NCI-H146 treated with DMSO at 0.1 percent for 48 hours (cell line): ENCODE measurements around the gene GOLGA6L10.
"Not testable (repeated sequence)": the region's sequence is repeated elsewhere in the genome, so short reads cannot be mapped to it uniquely, and the experiment has no call there.

Experiments
- DNase-seq: peaks from one replicate; lab custom pipeline; 2025; ENCODE audit not compliant: unreplicated experiment; lab: John Stamatoyannopoulos, UW

Gene GOLGA6L10, protein sequence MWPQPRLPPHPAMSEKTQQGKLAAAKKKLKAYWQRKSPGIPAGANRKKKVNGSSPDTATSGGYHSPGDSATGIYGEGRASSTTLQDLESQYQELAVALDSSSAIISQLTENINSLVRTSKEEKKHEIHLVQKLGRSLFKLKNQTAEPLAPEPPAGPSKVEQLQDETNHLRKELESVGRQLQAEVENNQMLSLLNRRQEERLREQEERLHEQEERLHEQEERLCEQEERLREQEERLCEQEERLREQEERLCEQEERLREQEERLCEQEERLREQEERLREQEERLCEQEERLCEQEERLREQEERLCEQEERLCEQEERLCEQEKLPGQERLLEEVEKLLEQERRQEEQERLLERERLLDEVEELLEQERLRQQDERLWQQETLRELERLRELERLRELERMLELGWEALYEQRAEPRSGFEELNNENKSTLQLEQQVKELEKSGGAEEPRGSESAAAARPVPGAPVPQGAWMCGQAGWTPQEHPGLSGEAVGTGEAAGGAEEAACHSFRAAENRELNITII

DNA sequence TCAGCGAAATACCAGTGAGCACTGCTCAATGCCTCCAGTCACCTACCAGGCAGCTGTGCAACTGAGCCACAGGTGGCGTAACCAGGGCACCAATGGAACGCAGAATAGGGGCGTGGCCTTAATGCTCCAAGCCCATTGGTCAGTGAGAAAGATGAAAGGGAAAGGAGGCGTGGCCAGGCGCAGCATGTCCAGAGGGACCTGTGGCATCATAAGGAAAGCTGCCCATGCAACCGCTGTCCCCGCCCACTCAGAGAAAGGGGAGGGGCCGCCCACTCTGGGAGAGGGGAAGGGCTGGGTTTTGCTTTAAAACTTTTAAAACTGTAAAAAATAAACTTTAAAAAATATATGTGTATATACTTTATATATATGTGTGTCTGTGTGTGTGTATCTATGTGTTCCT is at the start of gene GOLGA6L10:
Gene GOLGA6L10 (minus strand): TSS at position 101 of the 400 bp plus-strand sequence. CDS start 100 bp downstream, at position 1.
- not testable (repeated sequence) for DNase-seq

DNA sequence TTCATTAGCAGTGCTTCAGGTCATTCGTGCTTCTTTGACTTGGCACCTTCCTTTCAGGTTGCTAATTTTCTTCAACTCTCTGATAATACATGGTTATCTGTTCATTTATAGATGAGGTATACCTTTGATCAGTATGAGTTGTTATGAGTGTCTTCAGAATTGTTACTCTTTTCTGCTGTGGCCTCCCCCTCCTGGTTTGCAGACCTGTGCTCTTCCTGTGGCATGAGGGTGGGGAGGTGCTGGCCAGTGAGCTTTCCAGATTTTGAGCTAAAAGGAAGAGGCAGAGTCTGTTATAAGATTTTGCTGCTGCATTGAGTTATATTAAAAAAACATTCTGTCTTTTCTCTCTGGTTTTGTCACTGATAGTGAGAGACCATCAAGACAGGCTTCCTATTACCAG is 49.5 kb upstream of the GOLGA6L10 start:
- DNase-seq = no peak

DNA sequence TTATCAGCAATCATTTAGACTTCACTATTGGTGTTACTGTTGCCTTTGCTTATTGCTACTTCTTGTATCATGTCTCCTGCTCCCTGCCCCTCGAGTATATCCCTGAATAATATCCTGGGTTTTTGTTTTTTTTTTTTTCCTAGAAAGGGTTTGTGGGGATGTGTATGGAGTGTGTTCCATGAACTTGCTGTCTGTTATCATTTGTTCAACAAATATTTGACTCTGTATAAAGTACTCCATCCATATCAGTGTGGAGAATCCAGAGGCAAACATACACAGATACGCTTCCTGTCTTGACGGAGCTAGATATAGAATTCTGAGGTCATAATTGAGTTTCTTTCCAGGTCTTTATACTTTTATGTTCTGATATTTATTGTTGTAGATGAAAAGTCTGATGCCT is 48.5 kb upstream of the GOLGA6L10 start:
- DNase-seq = no peak

DNA sequence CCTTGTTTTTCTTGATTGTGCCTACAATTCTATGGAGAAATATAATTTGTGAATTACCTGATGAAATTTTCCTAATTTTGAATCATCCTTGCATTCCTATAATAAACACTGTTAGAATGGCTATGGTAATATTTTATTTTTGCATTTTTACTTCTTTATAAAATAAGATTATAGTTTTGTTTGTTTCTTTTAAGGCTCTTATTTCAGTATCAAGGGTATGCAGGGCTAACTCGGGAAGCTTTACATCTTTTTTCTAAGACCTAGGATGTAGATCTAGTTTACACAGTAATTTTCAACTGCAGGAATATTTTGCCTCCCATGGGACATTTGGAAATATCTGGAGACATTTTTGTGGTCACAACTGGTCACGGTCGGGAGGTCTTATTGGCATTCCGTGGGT is 46.5 kb upstream of the GOLGA6L10 start:
- not testable (repeated sequence) for DNase-seq

DNA sequence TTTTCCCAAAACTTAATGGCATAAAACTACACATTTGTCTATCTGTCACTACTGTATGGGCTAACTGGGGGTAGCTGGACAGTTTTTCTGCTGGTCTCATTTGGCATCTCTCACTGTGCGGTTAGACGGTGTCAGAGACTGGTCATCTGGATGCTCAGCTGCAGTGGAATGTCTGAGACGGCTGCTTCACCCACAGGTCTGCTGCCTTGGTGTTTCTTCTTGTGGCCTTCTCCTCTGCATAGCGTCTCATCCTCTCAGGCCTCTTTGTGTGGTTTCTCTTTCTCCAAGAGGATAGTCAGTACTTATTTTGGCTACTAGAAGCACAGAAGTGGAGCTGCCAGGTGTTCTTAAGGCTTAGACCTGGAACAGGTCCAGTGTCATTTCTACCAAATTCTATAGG is 44.4 kb upstream of the GOLGA6L10 start:
- DNase-seq = no peak

DNA sequence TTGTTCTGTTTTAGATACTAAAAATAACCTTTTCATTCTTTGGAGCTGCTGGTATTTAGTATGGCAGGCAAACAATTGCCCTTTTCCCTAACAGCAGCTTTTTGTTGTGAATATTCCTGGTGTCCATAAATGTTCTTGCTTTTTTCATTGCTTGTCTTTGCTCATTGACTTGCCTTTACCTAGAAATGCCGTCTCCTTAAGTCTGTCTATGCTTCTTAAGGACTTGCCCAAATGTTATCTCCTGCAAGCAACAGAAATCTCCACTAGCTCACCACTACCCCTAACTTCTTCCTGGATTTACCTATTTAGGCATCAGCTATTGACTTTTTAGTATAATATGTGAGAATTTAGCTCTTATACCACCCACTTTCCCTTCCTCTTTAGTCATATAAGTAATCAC is 42.8 kb upstream of the GOLGA6L10 start:
- not testable (repeated sequence) for DNase-seq

DNA sequence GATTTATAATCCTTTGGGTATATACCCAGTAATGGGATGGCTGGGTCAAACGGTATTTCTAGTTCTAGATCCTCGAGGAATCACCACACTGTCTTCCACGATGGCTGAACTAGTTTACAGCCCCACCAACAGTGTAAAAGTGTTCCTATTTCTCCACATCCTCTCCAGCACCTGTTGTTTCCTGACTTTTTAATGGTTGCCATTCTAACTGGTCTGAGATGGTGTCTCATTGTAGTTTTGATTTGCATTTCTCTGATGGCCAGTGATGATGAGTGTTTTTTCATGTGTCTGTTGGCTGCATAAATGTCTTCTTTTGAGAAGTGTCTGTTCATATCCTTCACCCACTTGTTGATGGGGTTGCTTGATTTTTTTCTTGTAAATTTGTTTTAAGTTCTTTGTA is 40.9 kb upstream of the GOLGA6L10 start:
- DNase-seq = not testable (repeated sequence)

DNA sequence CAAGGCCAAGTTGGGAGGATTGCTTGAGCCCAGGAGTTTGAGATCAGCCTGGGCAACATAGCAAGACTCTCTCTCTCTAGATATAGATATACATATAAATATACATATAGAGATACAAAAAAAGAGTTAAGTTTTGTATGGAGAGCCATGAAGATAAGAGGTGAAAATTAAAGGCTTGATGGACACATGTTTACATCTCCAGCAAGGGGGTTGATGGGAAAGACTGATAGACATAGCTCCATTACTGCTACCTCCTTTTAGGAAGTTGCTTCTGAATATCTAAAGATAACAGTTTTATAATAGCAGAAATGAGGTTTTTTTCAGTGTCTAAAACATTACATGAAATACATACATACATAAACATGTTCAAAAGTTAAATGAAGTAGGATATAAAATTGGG is 37.9 kb upstream of the GOLGA6L10 start:
- DNase-seq = not testable (repeated sequence)

DNA sequence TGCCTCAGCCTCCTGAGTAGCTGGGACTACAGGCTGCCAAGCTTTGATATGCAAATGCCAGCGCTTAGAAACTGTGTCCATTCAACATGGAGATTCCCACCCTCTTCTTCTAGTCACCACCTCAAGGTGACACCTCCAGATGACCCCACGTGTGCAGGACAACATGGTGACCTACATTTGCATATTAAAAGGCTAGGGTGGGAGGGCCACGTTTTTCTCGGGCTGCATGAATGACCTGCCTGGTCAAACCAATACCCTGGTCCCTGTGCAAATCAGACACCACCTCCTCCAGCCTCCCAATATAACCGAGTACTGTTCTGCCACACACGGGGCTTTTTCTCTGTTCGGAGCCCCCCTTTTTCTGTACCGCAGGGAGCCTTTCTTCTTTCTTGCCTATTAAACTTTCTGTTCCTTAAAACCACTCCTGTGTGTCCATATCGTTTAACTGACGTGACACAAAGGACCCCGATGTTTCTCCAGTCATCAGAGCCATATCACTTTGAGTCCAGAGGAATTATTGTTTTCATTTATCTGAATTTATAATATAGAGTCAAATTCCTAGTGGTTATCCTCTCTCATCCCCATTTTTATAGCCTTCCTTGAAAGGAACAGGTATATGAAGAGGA is 32.2 kb upstream of the GOLGA6L10 start:
- DNase-seq = not testable (repeated sequence)

DNA sequence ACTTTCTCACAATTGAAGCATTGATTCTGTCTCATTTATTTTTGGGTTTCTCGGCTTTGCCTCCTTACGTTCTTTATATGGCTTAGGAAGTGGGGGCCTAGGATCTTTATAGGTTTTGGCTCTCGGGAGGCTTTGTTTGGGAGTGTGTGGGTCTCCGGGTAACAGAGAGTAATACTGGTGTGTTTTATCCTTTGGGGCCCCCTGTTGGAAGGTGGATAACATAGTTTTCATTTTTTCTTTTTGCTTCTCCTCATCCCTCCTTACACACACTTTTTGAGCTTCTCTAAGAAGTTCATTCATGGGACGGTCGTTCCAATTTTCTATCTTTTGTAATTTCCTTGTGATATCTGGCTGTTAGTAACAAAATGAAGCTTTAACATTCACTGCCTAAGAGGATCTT is 30.3 kb upstream of the GOLGA6L10 start:
- not testable (repeated sequence) for DNase-seq

DNA sequence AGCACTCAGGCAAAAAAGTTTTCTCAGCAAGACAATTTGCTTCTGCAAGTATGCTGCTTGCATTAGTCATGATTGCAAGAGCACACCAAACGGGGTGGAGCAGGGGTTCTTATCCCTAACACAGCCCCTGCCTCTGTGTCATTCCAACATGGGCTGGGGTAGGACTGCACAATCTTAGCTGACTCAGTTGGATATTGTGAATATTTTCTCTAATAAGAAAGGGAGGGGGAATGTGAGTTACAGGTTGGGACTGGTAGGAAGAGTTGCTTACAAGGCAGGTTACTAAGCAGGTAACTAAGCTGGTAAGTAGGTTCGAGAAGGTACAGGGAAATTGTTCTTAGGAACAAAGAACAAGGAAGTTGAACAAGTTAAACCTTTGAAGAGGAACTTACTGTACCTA is 24.4 kb upstream of the GOLGA6L10 start:
- not testable (repeated sequence) for DNase-seq

DNA sequence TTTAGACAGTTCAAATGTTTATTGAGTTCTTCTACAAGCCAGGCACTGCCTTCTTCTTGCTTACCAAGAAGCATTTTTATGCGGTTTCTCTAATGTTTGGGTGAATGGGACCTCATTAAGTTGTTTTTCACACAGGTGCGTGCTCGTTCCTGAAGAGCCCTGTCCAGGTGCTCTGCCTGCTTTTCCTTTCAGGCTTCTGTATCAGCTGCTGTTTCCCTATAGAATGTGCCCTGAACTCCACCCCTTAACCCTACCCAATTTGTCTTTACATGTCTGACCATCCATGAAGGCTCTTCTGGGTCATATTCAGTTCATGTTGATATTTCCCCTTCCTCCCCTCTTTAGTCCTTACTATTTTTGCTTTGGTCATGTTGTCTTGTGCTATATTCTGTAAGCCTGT is 22.4 kb upstream of the GOLGA6L10 start:
- no peak for DNase-seq

DNA sequence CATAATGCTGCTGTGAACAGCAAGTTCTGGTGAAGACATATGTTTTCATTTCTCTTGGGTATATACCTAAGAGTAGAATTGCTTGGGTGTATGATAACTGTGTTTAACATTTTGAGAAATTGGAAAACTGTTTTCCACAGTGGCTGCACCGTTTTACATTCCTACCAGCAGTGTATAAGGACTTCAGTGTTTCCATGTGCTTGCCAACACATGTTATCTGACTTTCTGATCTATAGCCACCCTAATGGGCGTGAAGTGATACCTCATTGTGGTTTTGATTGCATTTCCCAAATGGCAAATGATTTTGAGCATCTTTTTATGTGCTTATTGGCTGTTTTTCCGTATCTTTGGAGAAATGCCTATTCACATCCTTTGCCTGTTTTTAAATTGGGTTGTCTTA is 18.5 kb upstream of the GOLGA6L10 start:
- DNase-seq = not testable (repeated sequence)

DNA sequence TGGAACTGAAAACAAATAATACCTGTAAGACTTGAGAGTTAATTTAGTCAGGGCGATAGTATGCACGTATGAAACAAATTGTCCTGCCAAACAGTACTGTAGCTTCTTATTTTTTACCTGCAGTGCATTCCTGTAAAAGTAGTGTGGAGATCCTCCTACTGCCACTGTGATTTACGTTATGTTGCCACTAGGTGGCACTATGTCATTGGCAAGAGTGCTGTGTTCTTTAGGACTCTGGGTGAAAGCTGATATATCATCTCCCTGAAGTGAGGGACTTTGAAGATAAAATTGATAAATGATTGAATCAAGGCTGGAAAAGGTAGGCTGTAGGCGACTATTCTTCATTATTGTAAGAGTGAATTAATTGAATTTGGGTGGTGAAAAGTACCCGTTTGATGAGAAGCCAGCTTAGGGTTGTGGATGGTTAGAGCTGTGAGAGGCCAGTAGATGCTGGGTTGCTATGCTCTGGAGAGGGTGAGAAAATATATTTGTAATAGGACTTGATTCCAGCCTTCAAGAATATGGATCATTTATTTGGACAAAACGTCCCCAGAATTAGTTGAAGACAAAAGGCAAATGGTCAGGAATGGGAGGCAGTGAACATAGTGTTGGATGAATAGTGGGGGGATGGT is 16.5 kb upstream of the GOLGA6L10 start:
- not testable (repeated sequence) for DNase-seq

DNA sequence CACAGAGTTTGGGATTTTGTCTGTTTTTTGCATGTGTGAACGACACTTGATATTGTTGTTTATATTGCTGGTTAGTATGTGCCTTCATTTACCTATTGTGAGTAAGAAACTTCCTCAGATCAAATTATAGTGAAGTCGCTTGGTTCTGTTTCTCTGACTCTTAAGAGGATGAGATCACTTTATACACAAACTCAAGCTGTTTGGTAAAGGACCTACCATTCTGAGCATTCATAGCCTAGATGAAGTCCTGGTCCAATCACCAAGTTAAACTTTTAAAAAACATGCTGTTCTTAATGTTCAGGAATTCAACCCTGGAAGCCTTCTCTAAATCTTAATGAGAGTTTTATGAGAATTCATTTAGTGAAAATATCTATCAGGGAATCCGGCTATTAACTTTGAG is 15.3 kb upstream of the GOLGA6L10 start:
- DNase-seq = not testable (repeated sequence)

DNA sequence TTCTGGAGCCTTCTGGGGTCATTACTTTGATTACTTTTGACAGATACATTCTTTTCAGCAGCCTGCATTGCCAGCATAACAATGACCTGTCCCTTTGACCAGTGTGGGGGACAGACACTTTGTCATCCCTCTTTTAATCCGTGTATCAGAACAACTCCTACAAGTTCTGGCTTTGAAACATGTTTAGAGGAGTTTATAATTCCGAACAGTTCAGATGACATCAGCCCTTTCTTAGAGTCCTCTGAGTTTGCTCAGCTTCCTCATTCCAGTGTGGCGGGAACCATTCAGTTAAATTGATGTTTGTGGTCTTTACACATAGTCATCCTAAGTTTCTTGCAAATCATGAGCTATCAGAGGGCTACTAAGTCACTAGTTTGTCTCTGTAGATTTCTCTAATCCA is 13.5 kb upstream of the GOLGA6L10 start:
- not testable (repeated sequence) for DNase-seq

DNA sequence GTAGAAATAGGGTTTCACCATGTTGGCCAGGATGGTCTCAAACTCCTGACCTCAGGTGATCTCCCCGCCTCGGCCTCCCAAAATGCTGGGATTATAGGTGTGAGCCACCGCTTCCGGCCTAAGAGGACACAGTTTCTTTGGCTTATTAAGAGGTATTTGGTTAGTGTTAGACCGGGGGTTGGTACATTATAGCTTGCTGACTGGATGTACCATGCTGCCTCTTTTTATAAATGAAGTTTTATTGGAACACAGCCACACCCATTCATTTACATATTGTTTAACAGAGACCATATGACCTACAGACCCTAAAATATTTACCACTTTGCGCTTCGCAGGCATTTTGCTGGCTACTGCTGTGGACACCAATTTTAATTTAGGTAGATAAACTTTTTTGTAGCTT is 11.3 kb upstream of the GOLGA6L10 start:
- not testable (repeated sequence) for DNase-seq

DNA sequence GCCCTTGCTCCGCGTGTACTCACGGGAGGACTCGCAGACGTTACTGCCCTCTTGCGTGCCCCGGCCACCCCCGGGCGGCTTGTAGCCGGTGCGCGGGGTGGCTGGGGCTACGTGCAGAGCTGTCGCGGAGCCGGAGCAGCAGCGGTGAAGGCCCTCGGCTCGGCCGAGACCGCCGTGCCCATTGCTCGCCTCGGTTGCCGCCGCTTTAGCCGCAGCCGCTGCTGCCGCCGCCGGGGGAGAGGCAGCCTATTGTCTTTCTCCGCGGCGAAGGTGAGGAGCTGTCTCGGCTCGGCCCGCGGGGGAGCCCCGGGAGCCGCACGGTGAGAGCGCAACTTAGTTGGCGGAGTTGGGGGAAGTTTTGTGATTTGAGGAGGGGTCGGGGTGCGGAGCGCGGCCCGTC is 5.8 kb upstream of the GOLGA6L10 start:
- DNase-seq = not testable (repeated sequence)

DNA sequence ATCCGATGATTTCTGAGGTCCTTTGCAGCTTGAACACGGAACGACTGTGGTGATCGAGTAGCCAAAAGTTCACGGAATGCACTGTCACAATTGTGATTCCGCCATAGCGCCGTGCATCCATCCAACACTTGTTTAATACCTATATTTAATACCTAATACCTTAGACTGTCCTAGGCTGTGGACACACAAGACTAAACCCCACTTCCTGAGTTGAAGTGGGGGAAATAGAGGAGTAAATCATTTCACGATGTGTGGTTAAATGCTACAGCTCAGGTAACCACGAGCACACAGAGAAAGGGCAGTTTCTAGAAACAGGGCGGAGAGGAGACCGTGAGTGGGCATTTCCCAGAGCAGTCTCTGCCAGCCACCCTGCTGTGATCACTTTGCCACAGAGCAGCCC is 5.3 kb upstream of the GOLGA6L10 start:
- not testable (repeated sequence) for DNase-seq

DNA sequence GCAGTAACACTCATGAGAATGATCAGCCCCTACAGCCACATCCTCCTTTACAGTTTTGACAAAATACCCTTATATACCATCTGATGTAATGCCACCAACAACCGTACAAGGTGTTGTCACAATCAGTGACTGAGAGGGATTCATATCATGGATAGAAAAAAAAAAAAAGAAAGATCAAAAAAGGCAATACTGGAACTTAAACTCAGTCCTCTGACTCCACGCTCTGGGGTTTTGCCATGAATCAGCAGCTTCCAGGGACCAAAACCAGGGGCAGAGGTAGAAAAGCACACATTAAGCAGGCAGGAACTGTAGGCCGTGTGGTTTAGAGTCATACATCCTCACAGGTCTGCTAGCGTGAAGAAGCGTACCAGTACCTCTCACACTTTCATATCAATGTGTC is 1.6 kb downstream of the GOLGA6L10 start:
- not testable (repeated sequence) for DNase-seq

DNA sequence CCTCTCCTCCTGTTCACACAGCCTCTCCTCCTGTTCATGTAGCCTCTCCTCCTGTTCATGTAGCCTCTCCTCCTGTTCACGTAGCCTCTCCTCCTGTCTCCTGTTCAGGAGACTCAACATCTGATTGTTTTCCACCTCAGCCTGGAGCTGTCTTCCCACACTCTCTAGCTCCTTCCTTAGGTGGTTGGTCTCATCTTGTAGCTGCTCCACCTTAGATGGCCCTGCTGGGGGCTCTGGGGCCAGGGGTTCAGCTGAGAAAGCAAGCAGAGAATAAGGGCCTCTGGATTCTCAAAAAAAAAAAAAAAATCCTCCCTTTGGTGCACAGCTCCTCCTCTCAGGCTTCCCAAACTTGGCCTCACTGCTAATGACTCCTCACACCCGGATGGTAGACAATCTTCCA is 4.1 kb downstream of the GOLGA6L10 start:
- not testable (repeated sequence) for DNase-seq

DNA sequence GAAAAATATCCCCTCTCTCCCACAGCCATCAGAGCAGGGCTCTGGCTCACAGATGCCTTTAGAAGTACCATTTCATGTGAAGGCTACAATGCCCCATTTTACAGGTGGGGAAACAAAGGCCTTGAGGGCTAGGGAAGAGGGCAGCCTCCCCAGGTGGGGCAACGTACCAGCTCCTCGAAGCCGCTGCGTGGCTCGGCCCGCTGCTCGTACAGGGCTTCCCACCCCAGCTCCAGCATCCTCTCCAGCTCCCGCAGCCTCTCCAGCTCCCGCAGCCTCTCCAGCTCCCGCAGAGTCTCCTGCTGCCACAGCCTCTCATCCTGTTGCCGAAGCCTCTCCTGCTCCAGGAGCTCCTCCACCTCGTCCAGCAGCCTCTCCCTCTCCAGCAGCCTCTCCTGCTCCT is 4.9 kb downstream of the GOLGA6L10 start:
- not testable (repeated sequence) for DNase-seq
